GM21737 (cell line): ENCODE data around the gene TNS4.

Experiments used
- ATAC-seq: cut with Tn5 transposase; IDR thresholded peaks from one replicate; pipeline ENCODE4 v1.9.1; 2021; ENCODE audit warnings: mild to moderate bottlenecking, moderate library complexity; ENCODE audit not compliant: unreplicated experiment

Gene TNS4

GRCh38 chr17:40459636-40460603 lies 41.5 kb downstream of the TNS4 start:
- no peak for ATAC-seq

DNA sequence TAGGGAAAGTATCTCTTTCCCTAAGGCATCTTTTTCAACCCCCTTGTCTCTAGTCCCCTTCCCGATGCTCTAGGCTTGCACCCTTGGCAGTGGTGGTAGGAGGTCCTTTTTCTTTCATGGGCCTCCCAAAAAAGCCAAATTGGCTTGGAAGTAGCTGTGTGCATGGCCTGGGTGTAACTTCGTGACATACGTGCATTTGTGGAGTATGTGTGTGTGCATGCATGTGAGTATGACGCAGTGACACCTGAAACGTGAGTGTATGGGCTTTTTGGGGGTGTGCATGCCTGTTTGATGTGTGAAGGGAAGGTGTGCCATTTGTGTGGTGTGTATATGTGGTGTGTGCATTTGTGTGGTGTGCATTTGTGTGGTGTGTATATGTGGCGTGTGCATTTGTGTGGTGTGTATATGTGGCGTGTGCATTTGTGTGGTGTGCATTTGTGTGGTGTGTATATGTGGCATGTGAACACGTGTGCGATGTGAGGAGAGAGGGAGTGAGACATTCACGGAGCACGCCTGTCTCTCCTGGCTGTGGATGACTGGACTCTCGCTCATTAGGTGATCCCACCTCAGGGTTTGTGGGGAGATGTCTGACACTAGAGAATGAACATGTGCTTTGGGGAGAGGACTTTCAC lies 42.5 kb downstream of the TNS4 start:
- no peak for ATAC-seq

DNA sequence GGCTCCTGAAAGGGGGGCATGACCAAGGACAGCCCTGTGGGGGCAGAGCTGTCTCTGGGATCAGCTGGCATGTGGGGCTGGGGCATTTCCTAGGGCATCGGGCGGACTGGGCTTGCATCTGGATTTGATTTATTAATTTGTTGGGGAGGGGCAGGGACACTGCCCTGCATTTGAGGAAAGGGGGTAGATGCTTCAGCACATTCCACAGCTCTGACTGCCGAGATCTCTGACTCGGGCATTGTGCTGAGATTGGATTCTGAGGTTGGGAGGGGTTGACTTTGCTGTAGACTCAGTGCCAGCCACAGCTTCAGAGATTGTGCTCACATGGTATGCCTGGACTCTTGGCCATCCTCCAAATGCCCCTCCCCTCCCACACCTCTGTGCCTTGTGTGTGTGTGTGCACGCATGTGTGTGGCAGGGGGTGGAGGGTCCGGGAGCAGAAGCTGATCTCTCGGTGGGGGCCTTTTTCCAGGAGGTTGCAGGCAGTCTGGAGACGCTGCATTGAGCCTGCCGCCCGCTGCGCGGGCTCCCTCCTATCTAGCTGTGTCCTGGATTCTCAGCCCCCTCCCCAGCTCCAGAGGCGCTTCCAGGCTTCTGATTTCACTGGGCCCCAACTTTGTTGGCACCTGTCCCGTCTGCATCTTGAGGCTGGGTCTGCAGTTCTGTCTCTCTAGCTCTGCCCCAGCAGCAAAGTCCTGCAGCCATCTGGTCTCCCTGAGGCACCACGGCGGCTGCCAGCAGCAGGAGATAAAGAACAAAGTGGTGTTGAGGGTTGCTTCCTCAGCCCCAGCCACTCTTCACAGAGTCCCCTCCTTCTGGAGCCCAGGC lies 43.2 kb downstream of the TNS4 start:
- ATAC-seq, result no peak

GRCh38 chr17:40457369-40457768 lies 44.1 kb downstream of the TNS4 start:
- ATAC-seq, result no peak

- no peak for ATAC-seq
These were observed 44.9 kb downstream of the TNS4 start for GRCh38 chr17:40456396-40456951.

DNA sequence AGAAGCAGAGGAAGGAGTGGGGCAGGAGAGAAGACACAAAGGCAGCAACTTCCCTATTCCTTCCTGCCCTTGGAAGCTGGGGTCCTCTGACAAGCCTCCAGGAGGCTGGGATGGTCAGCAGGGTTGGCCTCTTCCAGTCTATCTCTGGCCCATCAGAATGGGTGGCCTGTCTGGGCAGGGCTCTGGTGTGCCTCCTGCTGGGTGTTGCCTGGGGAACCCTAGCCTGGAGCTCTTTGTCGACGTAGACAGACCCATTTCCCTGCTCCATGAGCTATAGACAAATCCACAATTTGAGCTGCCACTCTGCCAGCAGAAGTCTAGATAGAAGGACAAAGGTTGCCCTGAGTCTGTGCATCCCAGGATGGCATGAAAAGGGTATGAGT lies 46.8 kb downstream of the TNS4 start:
- no peak for ATAC-seq

- no peak for ATAC-seq
These were observed 47.4 kb downstream of the TNS4 start for GRCh38 chr17:40453881-40454612.

DNA sequence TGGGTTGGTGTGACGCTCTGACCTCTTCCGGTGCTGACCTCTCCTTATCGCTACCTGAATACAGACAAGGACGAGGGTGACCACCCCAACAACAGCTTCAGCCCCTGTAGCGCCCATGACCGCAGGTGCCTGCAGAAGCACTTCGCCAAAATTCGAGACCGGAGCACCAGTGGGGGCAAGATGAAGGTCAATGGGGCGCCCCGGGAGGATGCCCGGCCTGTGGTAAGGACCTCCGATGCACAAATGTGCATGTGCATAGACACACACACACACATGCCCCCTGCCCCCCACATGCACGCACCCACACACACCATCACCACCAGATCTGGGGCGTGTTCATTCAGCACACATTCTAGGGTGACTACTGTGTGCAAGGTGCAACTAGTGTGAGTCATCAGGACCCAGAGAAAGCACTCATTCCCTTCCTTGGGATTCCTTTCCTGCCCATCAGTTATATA lies 48.5 kb downstream of the TNS4 start:
- no peak for ATAC-seq

DNA sequence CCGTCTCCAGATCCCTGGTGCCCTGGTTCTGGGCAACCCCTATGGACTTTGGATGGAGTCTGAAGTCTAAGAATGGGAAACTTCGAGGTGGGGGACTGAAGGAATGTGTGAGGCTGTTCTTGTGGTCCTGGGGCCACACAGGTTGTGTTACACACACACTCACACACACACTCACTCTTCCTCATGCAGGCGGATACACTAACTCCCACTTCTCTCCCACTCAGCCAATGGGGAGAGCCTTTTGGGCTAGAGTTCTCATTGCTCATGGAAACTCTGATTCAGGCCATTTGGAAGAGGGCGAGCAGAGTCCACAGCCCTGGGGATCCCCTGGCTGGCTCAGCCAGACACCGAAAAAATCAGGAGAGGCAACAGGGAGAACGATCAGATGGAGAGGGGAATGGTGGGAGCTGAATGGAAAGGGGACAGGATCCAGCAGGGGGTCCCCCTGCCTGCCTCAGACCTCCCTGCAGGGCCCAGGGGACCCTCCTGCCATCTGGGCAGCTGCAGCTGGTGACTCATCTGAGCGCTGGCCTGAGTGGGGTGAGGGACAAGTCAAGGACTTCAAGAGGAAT lies 49.1 kb downstream of the TNS4 start:
- no peak for ATAC-seq

DNA sequence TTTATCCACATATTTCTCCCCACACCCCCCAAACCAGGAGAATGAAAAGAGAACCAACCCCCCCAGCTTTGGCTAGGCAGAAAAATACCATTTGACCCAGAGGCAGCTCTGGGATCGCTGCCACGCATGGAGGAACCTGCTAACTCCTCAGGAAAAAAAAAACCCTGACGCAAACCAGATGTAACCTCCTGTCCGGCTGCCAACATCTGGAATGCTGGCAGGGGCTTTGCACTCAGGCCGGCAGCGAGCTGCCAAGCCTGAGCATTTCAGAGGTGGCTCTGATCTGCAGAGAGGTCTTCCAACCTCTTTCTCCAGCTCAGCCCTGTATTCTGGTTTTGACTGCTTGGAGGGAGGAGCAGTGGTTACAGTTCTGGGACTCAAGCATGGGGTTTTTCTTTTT lies 50.0 kb downstream of the TNS4 start:
- ATAC-seq, result no peak

GRCh38 chr17:40450175-40450574 lies 51.2 kb downstream of the TNS4 start:
- ATAC-seq, result no peak

- ATAC-seq, result no peak
These were observed 52.7 kb downstream of the TNS4 start for GRCh38 chr17:40448639-40449261.

GRCh38 chr17:40448213-40448638 lies 53.2 kb downstream of the TNS4 start:
- no peak for ATAC-seq

DNA sequence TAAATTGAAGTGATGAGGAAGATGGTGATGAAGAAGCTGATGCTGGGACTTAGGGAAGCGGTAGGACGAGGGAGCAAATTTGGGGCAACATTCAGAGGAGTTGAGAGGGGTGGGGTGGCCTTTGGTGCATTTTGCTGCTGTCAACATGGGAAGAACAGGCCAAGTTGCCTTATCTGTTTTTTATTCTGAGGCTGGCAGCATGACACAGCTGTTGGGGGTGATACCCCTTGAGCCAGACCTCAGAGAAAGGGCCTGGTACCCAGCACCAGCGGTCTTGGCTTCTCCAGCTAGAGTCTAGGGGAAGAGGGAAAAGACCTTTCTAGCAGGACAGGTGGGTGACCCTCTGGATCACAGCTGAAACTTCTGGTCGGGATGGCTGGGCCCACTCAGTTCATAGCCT lies 53.6 kb downstream of the TNS4 start:
- ATAC-seq, result no peak

DNA sequence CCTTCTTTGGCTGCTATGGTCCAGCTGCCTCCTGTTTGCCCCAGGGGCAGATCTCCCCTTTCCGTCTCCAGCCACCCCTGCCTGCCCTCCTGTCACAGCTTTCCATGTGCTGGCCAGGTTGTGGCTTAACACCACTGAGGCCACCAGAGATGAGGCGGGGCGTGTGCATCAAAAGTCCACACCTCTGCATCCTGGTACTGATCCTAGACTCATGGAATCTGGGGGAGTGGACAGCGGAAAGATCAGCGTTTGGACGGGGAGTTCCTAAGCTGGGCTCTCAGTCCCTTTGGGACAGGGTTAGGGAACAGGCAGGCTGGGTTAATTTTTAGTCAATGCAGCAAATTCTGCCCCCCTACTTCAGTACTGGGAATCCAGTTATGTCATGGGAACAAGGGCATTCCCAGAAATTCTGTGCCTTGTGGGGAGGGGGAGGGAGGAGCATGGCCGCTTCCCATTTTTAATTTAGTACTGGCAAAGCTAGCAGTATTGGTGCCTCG lies 54.2 kb downstream of the TNS4 start:
- no peak for ATAC-seq

DNA sequence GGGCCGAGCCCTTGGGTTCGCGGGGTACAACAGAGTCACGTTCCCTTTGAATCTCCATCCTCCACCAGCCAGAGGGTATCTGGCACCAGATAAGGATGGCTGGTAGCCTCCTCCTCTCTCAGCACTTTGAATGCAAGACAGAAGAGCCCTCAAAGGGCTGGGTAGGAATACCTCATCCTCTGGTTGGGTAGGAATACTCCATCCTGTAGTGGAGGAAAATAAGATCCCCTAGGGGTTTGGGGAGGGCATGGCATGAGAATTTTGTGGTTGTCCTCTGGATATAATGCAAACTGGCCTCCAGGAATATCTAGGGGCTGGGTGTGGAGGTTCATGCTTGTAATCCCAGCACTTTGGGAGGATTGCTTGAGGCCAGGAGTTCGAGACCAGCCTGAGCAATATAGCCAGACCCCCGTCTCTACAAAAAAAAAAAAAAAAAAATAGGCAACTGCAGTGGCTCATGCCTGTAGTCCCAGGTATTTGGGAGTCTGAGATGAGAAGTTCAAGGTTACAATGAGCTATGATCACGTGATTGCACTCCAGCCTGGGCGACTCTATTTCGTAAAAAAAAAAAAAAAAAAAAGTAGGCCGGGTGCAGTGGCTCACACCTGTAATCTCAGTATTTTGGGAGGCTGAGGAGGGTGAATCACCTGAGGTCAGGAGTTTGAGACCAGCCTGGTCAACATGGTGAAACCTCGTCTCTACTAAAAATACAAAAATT lies 55.5 kb downstream of the TNS4 start:
- no peak for ATAC-seq

DNA sequence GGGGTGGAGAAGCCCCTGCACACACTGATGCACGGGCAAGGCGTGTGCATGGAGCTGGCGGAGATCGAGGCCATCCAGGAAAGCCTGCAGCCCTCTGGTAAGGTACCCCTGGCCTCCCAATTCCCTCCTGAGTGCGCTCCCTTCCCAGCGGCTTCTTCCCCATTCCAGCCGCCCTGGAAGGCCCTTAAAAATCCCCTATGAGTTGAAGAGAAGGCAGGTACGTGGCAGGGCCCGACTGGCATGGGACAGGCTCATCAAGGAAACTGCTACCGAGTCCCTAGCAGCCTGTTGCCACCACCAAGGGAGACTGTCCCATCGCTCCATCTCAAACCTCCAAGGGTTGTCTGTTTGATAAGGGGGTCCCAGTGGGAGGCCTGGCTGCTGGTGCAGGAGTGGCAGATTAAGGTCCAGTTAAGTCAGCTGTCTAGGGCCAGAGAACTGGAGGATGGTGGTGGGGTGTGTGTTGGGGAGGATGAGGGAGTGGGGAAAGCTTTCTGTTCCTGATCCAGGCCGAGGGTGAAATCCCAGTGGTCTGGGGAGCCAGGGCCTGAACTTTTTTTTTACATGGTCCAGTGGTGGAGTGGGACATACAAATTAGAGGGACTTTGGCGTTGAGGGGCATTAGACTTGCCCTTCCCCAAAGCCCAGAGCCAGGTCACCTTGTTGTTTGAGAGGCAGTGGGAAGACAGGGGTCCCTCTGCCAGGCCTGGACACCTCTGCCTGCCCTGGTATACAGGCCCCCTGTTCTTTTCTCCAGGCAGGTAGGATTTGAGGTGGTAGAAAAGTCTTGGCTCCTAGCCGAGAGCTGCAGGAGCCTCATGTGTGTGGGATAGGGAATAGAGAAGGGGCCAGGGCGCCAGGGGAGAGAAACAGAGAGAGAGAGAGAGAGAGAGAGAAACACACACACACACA lies 57.2 kb downstream of the TNS4 start:
- no peak for ATAC-seq
